ENCODE data around the gene RTN4R. TPM values are rescaled to one million over a fixed set of nuclear protein-coding genes. Genes with fewer than 3 reads are reported as not detected.

The RTN4R gene
- total and polyA plus RNA-seq, 12 donors: 0.35 to 18.8 (median 1.1) TPM

DNA sequence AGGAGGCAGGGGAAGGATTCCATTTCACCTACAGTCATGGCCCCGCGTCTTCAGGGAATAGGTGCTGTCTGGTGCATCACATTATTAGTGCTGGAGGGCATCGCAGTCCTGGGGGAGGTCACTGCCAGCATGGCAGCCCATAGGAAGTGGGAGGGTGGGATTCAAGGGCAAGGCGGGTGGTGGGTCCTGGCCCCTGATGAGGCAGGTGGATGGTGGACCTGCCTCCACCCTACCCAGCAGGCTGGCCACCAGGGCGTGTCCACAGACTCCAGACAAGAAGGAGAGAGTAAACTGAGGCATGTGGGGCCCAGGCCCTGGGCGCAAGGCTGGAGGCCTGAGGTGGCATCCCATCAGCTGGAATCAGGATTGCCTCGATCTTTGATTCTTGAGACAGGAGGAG is 53.3 kb downstream of the RTN4R start:
- H3K4me3 ChIP-seq: no peak overlapping the region
- no peak overlapping the region for H3K27ac ChIP-seq
- no peaks in the 10 kb centered on the region for H3K9me3 ChIP-seq (replicated peaks in 1 of 3)
- 87 to 92% (median 91%) methylated on average over 3 to 7 of the region's 7 CpGs for WGBS, 4 donors
- no peak for DNase-seq
- no peak for TF ChIP-seq POLR2A (IDR thresholded peaks at IDR 0.05)
- TF ChIP-seq, protein P1, sequence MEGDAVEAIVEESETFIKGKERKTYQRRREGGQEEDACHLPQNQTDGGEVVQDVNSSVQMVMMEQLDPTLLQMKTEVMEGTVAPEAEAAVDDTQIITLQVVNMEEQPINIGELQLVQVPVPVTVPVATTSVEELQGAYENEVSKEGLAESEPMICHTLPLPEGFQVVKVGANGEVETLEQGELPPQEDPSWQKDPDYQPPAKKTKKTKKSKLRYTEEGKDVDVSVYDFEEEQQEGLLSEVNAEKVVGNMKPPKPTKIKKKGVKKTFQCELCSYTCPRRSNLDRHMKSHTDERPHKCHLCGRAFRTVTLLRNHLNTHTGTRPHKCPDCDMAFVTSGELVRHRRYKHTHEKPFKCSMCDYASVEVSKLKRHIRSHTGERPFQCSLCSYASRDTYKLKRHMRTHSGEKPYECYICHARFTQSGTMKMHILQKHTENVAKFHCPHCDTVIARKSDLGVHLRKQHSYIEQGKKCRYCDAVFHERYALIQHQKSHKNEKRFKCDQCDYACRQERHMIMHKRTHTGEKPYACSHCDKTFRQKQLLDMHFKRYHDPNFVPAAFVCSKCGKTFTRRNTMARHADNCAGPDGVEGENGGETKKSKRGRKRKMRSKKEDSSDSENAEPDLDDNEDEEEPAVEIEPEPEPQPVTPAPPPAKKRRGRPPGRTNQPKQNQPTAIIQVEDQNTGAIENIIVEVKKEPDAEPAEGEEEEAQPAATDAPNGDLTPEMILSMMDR (IDR thresholded peaks at IDR 0.05): no peak
- no peaks in the 10 kb centered on the region for H3K4me1 ChIP-seq (replicated peaks in 1 of 2)
- intact Hi-C loops (cut with DNase I): no loop called here
- no peaks in the 10 kb centered on the region for H3K36me3 ChIP-seq (replicated peaks in 1 of 2)
- H3K27me3 ChIP-seq: no peaks in the 10 kb centered on the region

DNA sequence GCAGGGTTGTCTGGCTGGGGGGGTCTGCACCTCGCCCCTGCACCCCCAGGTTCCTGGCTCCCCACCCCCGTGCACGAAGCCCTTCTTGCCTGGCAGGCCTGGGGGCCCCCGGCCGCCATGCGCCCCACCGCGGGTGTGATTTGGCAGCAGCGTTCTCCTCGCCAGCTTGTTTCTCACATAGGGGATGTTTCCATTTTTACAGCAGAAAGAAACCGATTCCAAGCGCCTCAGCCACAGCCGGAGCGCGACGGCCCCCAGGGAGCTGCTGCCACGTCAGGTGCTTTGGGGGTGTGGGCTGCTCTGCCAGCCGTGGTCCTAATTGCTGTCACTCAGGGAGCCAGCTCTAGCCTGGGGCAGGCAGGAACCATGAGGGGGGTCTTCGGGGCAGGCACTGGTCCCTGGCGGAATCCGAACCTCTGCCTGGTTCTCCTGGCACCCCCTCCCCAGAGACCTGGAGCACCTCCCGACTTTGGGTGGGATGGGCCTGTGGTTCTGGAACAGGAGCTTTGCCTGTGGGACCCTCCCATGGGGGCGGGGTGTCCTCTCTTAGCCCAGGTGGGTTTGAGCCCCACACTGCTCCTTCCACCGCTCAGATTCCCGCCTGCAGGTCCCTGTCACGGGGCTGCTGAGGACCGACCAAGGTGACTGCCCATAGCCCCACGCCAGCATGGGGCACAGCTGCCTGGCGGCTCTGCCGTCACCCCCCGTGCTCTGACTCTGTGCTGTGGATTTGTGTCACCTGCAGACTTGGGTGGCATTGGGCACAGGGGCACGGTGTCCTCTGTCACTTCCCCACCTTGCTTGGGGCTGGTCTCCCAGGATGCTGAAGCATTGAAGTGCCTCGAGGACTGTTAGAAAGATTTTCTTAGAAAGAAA is 54.0 kb downstream of the RTN4R start:
- Histone ChIP-seq H3K4me3 (no peak overlapping the region), H3K27me3 (no peaks in the 10 kb centered on the region), H3K4me1 (replicated peaks in 1 of 2) (no peaks in the 10 kb centered on the region), H3K36me3 (replicated peaks in 1 of 2) (no peaks in the 10 kb centered on the region), H3K27ac (no peak overlapping the region), H3K9me3 (replicated peaks in 1 of 3) (no peaks in the 10 kb centered on the region)
- WGBS, 4 donors: 73 to 81% (median 77%) methylated on average over 10 to 33 of the region's 33 CpGs
- no peak for TF ChIP-seq POLR2A (IDR thresholded peaks at IDR 0.05)
- TF ChIP-seq, protein P1 (IDR thresholded peaks at IDR 0.05): no peak
- DNase-seq: no peak
- intact Hi-C loops (cut with DNase I): no loop called here

DNA sequence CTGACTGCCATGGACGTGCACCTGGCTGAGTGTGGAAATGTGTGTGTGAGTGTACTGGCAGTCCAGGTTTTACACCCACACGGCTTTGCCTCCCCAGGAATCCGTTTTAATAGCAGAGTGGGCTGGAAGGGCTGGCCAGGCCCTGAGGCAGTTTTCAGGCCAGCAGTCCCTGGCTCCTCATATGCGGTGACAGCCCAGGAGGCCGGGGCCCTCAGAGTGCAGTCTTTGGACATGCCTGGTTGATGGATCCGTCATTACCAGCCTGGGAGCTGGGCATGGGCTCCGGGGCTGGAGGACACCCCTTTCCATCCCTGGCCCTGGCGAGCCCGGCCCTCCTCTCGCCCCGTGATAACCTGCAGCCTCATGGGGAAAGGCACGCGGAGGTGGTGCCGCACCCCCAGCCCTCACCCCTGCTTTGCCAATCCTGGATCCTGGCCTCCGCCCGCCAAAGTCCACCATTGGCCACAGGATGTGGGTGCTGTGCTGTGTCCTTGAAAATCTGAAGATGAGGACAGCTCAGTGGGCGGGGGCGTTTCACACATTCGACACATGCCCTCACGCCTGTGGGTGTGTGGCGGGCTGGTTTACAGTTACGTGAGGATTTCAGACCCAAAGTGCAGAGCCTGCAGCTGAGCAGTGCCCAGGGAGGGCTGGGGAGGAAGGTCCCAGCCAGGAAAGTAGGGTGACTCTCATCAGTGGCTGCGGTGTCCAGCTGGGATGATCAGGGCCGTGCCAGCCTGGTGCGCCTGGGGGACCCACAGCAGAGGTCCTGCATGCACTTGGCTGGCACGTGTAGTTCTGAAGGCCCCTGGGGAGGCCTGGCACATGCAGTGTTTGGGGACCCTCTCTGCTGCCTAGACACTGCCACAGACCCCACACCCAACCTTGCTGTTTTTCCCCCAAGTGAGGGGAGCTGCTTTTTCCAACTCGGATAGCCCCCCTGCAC is 55.1 kb downstream of the RTN4R start:
- intact Hi-C loops (cut with DNase I): no loop called here
- Histone ChIP-seq H3K27ac (no peak overlapping the region), H3K4me3 (no peak overlapping the region), H3K36me3 (replicated peaks in 1 of 2) (no peaks in the 10 kb centered on the region), H3K27me3 (no peaks in the 10 kb centered on the region), H3K4me1 (replicated peaks in 1 of 2) (no peaks in the 10 kb centered on the region), H3K9me3 (replicated peaks in 1 of 3) (no peaks in the 10 kb centered on the region)
- TF ChIP-seq, protein P1 (IDR thresholded peaks at IDR 0.05): no peak
- TF ChIP-seq POLR2A (IDR thresholded peaks at IDR 0.05): no peak
- DNase-seq: no peak
- 68 to 79% (median 78%) methylated on average over 10 to 27 of the region's 27 CpGs for WGBS, 4 donors

Measured in adrenal gland (tissue), 12 donors.